Measurements from ENCODE around the gene EZR. TPM values are rescaled to one million over a fixed set of nuclear protein-coding genes. Genes with fewer than 3 reads are reported as not detected.

Gene EZR
- total and polyA plus RNA-seq, 9 of the 15 experiments (the other 6 are each of a cell fraction or from before 2014, with no cell fraction given), result 36.5 to 162 (median 104) TPM

GRCh38 chr6:158785036-158785435 lies 34.1 kb downstream of the EZR start:
- H3K4me2 ChIP-seq (ENCODE audit: insufficient read depth, low read length), result no peak overlapping the region
- peaks cover 13% of the 10 kb centered on the region for H3K79me2 ChIP-seq (ENCODE audit: control insufficient read depth, insufficient read depth, low read length)
- H3K36me3 ChIP-seq (ENCODE audit: control insufficient read depth, insufficient read depth, low read length), result peaks cover 98% of the 10 kb centered on the region
- in situ Hi-C loops (cut with MboI) (loop anchor here (10.0 kb wide), 1 partner anchor 320 kb away; no protein-coding TSS in a partner anchor), intact Hi-C loops (cut with micrococcal nuclease) (no loop called here)
- H2AFZ ChIP-seq (ENCODE audit: low read depth, low read length), result no peak overlapping the region
- ChIA-PET CTCF (ENCODE audit: low intra/inter-chr PET ratio) (no interaction called here), POLR2A (interaction anchor here (0.6 kb wide), 1 partner anchor 54 kb away, joined by 3 read pairs; no protein-coding TSS in a partner anchor)
- H3K4me3 ChIP-seq, result no peak overlapping the region
- DNase-seq (ENCODE audit: extremely low read depth in 1 of 4, low spot score in 3 of 4) (no peak), FAIRE-seq (no peak), ATAC-seq (no peak)
- H3K9ac ChIP-seq (ENCODE audit: insufficient read depth in 1 of 2, low read depth in 2 of 2, low read length in 2 of 2), result no peak overlapping the region
- 92% methylated on average over 12 of the region's 12 CpGs for WGBS (ENCODE audit: insufficient coverage, low coverage, missing lambda C conversion rate)
- H3K27ac ChIP-seq (ENCODE audit: extremely low read depth, low read depth, low read length), result no peak overlapping the region
- no peak for TF ChIP-seq FUS (optimal IDR thresholded peaks at IDR 0.05; ENCODE audit: low read depth, low read length)
- TF ChIP-seq ARID1B (IDR thresholded peaks at IDR 0.05), result no peak
- no peak for TF ChIP-seq BRD9 (IDR thresholded peaks at IDR 0.05; ENCODE audit: low read depth, partially characterized antibody)
- no peak for TF ChIP-seq ZNF408 (CRISPR knock-in tag; IDR thresholded peaks at IDR 0.05; ENCODE audit: low read depth)
- H3K4me1 ChIP-seq (replicated peaks in 1 of 2; ENCODE audit: control insufficient read depth in 2 of 2, insufficient read depth in 2 of 2, low read length in 2 of 2), result no peaks in the 10 kb centered on the region
- no peaks in the 10 kb centered on the region for H3K9me3 ChIP-seq (replicated peaks; ENCODE audit: control insufficient read depth, insufficient read depth, low read depth, low read length)
- no peaks in the 10 kb centered on the region for H3K27me3 ChIP-seq (ENCODE audit: control insufficient read depth in 2 of 2, insufficient read depth in 2 of 2, low read length in 2 of 2)
- no peaks in the 10 kb centered on the region for H4K20me1 ChIP-seq (replicated peaks; ENCODE audit: control insufficient read depth, insufficient read depth, low read length)
- no TSS peak for BruUV-seq (replicated peaks)
- H3K9me1 ChIP-seq (ENCODE audit: control insufficient read depth, insufficient read depth, low read length), result no peaks in the 10 kb centered on the region

DNA sequence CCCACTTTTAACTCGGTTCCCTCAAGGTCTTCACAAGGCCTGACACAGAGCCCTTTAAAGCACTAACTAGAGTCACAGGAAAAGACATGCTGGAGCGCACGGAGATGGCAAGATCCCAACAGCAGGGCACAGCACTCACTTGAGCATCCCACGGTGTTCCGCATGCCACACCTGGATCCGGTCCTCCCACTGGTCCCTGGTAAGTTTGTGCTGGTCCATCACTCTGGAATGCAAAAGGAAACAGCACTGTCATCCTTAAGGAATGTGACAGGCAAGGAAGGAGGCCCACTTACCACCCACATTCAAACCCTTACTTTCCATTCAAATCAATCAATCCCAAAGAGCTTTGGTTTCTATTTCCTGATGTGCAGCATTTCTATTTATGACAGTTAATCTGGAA lies 34.7 kb downstream of the EZR start:
- no peaks in the 10 kb centered on the region for H4K20me1 ChIP-seq (replicated peaks; ENCODE audit: control insufficient read depth, insufficient read depth, low read length)
- no peaks in the 10 kb centered on the region for H3K9me3 ChIP-seq (replicated peaks; ENCODE audit: control insufficient read depth, insufficient read depth, low read depth, low read length)
- no peak overlapping the region for H3K4me2 ChIP-seq (ENCODE audit: insufficient read depth, low read length)
- intact Hi-C loops (cut with micrococcal nuclease), result no loop called here
- CTCF ChIA-PET (ENCODE audit: low intra/inter-chr PET ratio), result no interaction called here
- no TSS peak for BruUV-seq (replicated peaks)
- H3K36me3 ChIP-seq (ENCODE audit: control insufficient read depth, insufficient read depth, low read length), result peaks cover 94% of the 10 kb centered on the region
- no peak overlapping the region for H3K9ac ChIP-seq (ENCODE audit: insufficient read depth in 1 of 2, low read depth in 2 of 2, low read length in 2 of 2)
- FAIRE-seq (no peak), ATAC-seq (no peak), DNase-seq (ENCODE audit: extremely low read depth in 1 of 4, low spot score in 3 of 4) (no peak)
- no peak overlapping the region for H3K27ac ChIP-seq (ENCODE audit: extremely low read depth, low read depth, low read length)
- no peak overlapping the region for H3K4me3 ChIP-seq
- H3K79me2 ChIP-seq (ENCODE audit: control insufficient read depth, insufficient read depth, low read length), result peaks cover 8% of the 10 kb centered on the region; the same call in 2 of the 3 replicates
- no peaks in the 10 kb centered on the region for H3K4me1 ChIP-seq (replicated peaks in 1 of 2; ENCODE audit: control insufficient read depth in 2 of 2, insufficient read depth in 2 of 2, low read length in 2 of 2)
- 90% methylated on average over 6 of the region's 6 CpGs for WGBS (ENCODE audit: insufficient coverage, low coverage, missing lambda C conversion rate)
- in situ Hi-C loops (cut with MboI), result loop anchor here (10.0 kb wide), 1 partner anchor 320 kb away; no protein-coding TSS in a partner anchor
- no peaks in the 10 kb centered on the region for H3K9me1 ChIP-seq (ENCODE audit: control insufficient read depth, insufficient read depth, low read length)
- no peak overlapping the region for H2AFZ ChIP-seq (ENCODE audit: low read depth, low read length)
- POLR2A ChIA-PET, result no interaction called here
- H3K27me3 ChIP-seq (ENCODE audit: control insufficient read depth in 2 of 2, insufficient read depth in 2 of 2, low read length in 2 of 2), result no peaks in the 10 kb centered on the region
- TF ChIP-seq HINFP (tag; conservative IDR thresholded peaks at IDR 0.05; ENCODE audit: low read depth), result no peak
- TF ChIP-seq MECOM (CRISPR knock-in tag; IDR thresholded peaks at IDR 0.05), result no peak
- no peak for TF ChIP-seq HMGN3 (IDR thresholded peaks at IDR 0.05; ENCODE audit: borderline replicate concordance, extremely low read depth, insufficient read length, low read depth, low read length)
- no peak for TF ChIP-seq NBN (IDR thresholded peaks at IDR 0.05; ENCODE audit: low read depth)
- TF ChIP-seq NELFE (IDR thresholded peaks at IDR 0.05; ENCODE audit: insufficient read depth, insufficient read length), result no peak
- TF ChIP-seq ZNF277 (CRISPR knock-in tag; IDR thresholded peaks at IDR 0.05; ENCODE audit: borderline replicate concordance), result no peak
- TF ChIP-seq ZFP91 (CRISPR knock-in tag; IDR thresholded peaks at IDR 0.05), result no peak
- no peak for TF ChIP-seq HNRNPLL (IDR thresholded peaks at IDR 0.05; ENCODE audit: low read depth, low read length, poor library complexity, severe bottlenecking)
